ENCODE measurements around the gene GGCT.
"Not testable (repeated sequence)": the region's sequence is repeated elsewhere in the genome, so short reads cannot be mapped to it uniquely, and the experiment has no call there.

GGCT gene

DNA sequence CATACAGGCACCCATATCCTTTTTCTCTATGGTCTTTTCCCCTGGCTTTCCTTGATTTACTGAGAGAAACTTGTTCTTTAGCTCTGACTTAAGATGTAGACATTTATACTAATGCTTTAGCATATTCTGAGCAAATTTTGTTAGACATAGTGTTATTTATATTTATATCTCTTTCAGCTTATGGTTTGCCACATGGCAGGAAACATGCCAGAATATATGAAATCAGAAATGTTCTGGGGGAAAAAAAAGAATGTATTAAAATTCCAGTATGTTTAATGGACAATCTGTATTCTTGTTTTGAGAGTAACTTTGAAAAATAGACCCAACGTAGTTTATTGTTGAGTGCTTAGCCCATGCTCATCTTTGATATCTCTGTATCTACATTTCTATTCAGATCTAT lies 10.1 kb upstream of the GGCT start:
- no peak for DNase-seq

DNA sequence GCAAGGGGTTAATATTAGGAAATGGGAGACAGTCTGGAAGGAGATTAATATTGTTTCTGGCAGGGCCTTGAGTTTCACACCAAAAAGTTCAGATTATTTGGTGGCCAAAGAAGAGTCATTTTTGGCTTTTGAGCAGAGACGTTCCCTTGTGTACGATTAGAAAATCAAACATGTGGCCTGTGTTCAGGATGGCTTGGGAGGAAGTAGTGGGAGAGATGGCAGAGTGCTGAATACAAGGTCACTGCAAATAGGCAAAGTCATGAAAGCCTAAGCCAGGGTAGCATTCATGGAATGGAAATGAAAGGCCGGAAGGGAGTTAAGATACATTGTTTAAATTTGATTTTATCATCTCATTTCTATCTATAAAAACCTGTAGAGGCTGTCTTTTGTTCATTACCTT lies 9.5 kb upstream of the GGCT start:
- DNase-seq: no peak

DNA sequence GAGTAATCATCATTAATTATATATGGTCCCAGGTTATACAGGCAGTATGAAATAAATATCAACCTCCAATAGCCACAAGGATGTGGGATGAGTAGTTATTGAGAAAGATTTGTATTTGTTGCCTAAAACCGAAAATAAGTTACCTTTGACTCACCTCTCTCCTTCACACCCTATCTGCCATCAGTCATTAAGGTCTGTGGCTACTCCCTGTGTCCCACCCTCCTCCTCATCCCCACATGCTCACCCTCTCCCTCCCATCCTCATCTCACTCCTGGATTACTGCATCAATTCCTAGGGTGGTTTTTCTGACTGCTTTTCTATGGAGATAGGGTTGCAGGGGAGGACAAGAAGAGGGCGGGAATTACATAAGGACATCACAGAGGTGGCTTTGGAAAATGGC lies 9.1 kb upstream of the GGCT start:
- DNase-seq: no peak

- no peak for DNase-seq
Measured at GRCh38 chr7:30511973-30512662, 7.5 kb upstream of the GGCT start.

DNA sequence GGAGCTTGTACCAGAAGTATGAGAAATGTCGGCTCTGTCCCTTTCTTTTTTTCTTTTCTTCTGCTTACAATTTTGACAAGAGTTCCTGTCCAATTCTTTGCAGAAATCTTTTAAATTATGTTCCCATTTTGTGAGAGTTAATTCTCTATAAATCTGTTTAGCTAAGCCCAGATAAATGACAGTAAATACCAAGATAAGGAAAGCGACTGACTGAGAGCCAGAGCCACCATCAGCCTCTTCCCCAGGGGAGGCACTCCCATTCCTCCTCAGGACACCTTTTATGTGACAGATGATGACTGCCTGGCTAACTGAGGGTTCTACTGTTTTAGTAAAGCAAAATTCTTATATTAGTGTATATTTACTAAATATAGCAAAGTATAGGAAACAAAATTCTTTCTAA lies 6.9 kb upstream of the GGCT start:
- DNase-seq: no peak

DNA sequence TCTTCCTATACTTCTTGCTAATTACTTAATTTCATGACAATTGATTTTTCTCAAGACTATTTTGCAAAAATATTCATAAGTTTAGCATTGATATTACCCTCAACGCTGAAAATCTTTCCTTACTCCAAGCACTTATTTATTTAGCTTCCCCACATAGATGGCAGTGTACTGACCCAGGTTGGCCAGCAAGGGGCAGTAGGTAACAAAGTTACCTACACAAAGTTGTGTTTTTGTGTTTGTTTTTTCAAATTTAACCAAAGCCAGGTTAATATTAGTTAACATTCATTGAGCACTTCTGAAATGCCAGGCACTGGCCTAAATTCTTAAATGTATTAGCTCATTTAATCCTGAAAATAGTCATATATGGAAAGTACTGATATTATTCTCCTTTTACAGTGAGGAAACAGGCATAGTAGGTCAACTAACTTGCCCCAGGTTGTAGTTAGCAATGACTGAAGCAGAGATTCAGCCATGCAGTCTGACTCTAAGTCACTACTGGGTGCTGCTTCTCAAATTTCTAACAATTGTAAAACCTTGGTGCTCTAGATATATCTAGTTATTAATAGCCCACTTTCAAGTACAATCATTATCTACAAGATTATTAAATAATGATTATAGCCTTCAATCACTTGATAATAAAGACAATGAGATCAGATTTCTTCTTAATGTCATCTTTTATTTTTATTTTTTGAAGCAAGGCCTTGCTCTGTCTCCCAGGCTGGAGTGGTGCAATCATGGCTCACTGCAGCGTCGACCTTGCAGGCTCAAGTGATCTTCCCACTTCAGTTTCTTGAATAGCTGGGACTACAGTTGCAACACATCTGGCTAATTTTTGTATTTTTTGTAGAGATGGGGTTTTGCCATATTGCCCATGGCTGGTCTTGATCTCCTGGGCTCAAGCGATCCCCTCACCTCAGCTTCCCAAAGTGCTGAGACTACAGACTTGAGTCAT lies 5.8 kb upstream of the GGCT start:
- peak; percentile 25 for DNase-seq

DNA sequence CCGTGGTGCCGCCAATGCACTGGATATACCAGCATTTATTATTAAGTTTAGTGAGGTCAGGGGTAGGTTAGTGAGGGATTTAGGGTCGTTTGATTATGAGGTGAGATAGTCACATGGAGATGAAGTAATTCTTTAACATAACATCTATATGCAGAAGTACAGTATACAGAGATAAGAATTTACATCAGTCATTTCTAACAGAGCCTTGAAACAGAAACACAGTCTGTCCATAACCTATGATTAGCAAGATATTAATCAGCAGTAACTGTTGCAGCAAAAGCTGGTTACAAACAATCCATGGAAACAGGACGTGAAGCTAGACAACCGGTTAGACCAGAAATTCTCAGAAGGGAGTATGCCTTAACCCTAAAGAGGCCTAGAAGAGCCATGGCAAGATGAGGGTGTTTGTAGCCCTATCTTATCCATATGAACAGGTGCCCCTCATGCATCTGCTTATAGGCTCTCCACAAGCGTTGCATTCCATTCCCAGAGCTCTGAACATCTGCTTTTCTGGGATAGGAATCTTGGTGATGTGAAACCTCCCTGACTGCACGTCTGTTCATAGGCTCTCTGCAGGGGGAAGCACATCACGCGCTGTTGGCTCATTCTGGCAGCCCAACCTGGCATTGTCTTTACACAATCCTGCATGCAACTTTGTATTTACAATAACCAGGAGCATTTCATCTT lies 4.7 kb upstream of the GGCT start:
- DNase-seq: not testable (repeated sequence)

GRCh38 chr7:30507346-30507900 lies 2.8 kb upstream of the GGCT start:
- not testable (repeated sequence) for DNase-seq

- DNase-seq: no peak
Measured at GRCh38 chr7:30505174-30505697, 607 bp upstream of the GGCT start.

DNA sequence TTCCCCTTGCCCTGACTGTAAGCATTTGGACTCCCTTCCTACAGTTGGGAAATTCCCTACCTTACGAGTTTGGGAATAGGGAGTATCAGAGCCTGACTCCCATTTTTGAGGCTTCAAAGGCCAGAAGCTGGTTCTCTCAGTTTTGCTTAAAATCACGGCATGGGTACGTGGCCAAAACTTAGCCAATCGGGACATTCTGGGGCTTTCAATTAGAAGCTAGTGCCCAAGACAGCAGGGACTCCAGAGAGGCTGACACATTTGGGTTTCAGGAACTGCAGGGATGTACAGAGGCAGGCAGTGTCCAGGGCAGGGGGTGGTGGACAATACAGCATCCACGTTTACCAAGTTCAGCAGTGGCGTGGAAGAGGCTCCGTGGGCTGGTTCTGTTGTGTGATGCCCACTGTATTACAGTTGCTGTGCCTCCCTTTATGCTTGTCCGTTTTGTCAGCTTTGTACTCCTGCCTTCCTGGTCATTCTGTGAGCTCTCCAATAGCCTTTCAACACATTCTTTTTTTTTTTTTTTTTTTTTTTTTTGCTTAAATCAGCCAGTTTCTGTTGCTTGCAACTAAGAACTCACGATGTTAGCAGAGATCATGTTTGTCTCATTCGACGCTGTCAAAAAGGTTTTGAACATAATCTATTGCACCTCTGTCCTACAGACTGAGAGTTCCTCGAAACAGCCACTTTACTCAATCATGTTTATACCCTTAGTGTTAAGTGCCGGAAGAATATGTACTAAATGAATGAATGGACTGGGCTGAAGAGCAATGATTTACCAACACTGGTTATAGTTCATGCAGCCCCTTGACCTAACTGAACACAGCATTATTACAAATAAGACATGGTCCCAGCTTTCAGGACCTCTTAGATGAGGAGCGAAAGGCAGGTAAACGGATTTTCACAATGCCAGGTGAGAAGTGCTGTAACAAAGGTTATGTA lies 1.1 kb downstream of the GGCT start:
- DNase-seq: no peak

GRCh38 chr7:30502470-30503251 lies 2.0 kb downstream of the GGCT start:
- DNase-seq: no peak

DNA sequence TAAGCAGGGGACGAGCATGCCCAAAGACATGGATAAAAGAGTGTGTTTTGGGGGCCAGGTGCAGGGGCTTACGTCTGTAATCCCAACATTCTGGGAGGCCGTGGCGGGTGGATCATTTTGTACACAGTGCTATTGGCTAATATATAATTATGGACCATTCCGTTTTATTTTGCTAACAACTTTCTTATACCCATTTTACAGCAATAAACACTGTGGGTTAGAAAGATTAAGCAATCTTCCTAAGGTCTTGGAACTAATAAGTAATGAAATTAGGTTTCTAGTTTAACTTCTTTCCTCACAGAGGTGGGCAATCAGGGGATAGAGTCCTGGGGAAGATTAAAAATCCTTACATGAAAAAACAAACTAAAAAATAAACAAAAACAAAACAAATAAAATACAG lies 3.4 kb downstream of the GGCT start:
- DNase-seq: no peak

DNA sequence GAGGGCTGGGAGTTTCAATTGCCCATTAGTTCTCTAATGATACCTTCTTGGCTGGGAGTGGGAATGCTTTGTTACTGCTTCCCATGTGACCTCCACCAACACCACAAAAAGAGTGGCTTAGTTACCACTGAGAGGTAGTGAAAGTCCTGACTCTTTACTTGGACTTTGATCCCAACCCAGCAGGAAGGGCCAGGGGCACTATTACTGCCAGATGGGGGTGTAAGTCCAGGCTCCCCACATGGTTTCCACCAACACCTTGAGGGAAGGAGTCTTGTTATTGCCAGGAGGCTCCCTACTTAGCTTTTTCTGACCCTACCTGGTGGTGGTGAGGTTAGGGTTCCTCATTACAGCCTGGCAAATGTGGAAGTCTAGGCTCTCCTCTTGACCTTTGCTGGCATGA lies 11.4 kb downstream of the GGCT start:
- DNase-seq: no peak

- no peak for DNase-seq
Measured at GRCh38 chr7:30491417-30491816, 13.2 kb downstream of the GGCT start.

DNA sequence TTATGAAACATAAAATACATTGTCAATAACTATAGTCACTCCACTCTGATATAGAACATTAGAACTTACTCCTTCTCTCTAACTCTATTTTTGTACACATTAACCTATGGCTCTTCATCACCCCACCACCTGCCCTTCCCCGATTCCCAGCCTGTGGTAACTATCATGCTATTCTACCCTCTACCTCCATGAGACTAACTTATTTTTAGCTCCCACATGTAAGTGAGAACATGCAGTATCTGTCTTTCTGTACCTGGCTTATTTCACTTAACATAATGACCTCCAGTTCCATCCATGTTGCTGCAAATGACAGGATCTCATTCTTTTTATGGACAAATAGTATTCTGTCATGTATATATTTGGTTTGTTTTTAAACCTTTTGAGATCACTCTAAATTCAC lies 17.3 kb downstream of the GGCT start:
- no peak for DNase-seq

DNA sequence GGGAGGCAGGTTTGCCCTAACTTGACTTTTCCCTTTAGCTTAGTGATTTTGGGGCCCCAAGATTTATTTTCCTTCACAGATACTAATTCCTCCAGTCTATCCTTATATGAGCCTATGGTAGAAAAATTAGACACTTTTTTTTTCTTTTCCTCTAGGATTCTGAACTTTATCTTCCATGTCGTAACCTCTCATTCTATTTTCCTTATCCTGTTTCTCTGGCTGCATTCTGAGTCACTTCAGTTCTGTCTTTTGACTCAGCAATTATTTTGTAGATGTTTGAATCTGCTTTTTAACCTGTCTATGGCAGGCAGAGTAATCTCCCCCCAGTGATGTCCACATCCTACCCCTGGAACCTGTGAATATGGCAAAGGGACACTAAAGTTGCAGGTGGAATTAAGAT lies 19.0 kb downstream of the GGCT start:
- DNase-seq: no peak

GRCh38 chr7:30481416-30481815 lies 23.2 kb downstream of the GGCT start:
- DNase-seq: not testable (repeated sequence)

DNA sequence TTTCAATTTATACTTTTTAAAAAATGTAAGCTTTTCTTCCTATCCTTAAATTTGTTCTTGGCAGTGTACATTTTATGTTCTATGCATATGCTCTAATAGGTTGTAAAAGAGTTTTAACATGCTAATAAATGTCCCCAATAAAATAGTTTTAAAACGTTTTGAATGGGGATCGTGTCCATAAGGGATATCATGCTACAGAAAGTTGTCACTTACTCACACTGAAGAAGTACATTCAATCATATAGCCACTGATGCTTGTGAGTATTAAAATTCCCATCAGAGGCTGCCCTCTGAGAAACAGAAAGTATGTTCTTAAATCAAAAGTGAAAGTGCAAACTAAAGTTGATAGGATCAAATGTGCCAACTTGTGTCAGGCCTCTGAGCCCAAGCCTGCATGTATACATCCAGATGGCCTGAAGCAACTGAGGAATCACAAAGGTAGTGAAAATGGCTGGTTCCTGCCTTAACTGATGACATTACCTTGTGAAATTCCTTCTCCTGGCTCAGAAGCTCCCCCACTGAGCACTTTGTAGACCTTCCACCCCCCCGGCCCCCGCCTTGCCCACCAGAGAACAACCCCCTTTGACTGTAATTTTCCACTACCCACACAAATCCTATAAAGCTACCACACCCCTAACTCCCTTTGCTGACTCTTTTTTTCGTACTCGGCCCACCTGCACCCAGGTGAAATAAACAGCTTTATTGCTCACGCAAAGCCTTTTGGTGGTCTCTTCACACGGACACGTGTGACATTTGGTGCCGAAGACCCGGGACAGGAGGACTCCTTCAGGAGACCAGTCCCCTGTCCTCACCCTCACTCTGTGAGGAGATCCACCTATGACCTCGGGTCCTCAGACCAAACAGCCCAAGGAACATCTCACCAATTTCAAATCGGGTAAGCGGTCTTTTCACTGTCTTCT lies 25.2 kb downstream of the GGCT start:
- DNase-seq: peak; percentile 29

GRCh38 chr7:30478349-30479201 lies 26.1 kb downstream of the GGCT start, which contains the start of gene NOD1:
NOD1 (minus strand) TSS chr7:30478784; CDS start chr7:30456921, 21,863 bp downstream.
- DNase-seq: peak; percentile 65
